Fibroblast of lung (primary cell): ENCODE measurements around the gene WASHC4.

Experiments used
- EZH2 ChIP-seq: IDR thresholded peaks from 2 replicates; pipeline ENCODE4 v1.5.1; 2012; ENCODE audit warnings: low read length, control low read depth, mild to moderate bottlenecking; ENCODE audit errors: missing control alignments
- TF ChIP-seq, protein P1 (sequence below), 2 donors: IDR thresholded peaks in 1 of 2; conservative IDR thresholded peaks in 1 of 2; 1 replicate in 1 of 2; 2 replicates in 1 of 2; pipeline ENCODE4 v1.5.1; 2011 to 2012; ENCODE audit warnings: low read length in 2 of 2, control low read depth in 1 of 2, inconsistent platforms in 1 of 2, low read depth in 1 of 2, mild to moderate bottlenecking in 1 of 2

- TF ChIP-seq, protein P1, sequence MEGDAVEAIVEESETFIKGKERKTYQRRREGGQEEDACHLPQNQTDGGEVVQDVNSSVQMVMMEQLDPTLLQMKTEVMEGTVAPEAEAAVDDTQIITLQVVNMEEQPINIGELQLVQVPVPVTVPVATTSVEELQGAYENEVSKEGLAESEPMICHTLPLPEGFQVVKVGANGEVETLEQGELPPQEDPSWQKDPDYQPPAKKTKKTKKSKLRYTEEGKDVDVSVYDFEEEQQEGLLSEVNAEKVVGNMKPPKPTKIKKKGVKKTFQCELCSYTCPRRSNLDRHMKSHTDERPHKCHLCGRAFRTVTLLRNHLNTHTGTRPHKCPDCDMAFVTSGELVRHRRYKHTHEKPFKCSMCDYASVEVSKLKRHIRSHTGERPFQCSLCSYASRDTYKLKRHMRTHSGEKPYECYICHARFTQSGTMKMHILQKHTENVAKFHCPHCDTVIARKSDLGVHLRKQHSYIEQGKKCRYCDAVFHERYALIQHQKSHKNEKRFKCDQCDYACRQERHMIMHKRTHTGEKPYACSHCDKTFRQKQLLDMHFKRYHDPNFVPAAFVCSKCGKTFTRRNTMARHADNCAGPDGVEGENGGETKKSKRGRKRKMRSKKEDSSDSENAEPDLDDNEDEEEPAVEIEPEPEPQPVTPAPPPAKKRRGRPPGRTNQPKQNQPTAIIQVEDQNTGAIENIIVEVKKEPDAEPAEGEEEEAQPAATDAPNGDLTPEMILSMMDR (conservative IDR thresholded peaks at IDR 0.05 in 1 of 2, IDR thresholded peaks at IDR 0.05 in 1 of 2; ENCODE audit: low read depth in 1 of 2, low read length in 2 of 2), result no peak
- no peak for TF ChIP-seq EZH2
Observed at GRCh38 chr12:105218434-105218833, 110.9 kb downstream of the WASHC4 start.
